Keratinocyte (primary cell): ENCODE data around the gene PCCA. TPM values are rescaled to one million over a fixed set of nuclear protein-coding genes. Genes with fewer than 3 reads are reported as not detected.

ENCODE experiments used
- DNase-seq: peaks from one replicate; pipeline ENCODE4 v3.0.0-alpha.2; 2011; ENCODE audit warnings: low read depth, missing footprints, low spot score
- FAIRE-seq: peaks from 2 replicates; lab custom pipeline; 2011; peaks lifted over from hg19 to GRCh38; lab: Jason Lieb, UNC
- H2AFZ ChIP-seq: 2 replicates; pipeline ENCODE4 v1.6.0; 2012; ENCODE audit warnings: low read length, control low read depth, inconsistent platforms; ENCODE audit not compliant: control insufficient read depth
- H3K27ac ChIP-seq: 2 replicates; pipeline ENCODE4 v1.5.1; 2011; ENCODE audit warnings: low read length; ENCODE audit not compliant: control insufficient read depth, insufficient read depth
- H3K27me3 ChIP-seq: 3 replicates; pipeline ENCODE4 v1.6.0; 2011; ENCODE audit warnings: low read length; ENCODE audit not compliant: control insufficient read depth, insufficient read depth; ENCODE audit errors: extremely low read depth
- H3K36me3 ChIP-seq, 2 experiments: 2 replicates in 1 of 2; 3 replicates in 1 of 2; pipeline ENCODE4 v1.5.1; 2011; ENCODE audit warnings: low read length in 2 of 2, mild to moderate bottlenecking in 1 of 2; ENCODE audit not compliant: control insufficient read depth in 2 of 2, insufficient read depth in 2 of 2; ENCODE audit errors: extremely low read depth in 1 of 2
- H3K4me1 ChIP-seq: 3 replicates; pipeline ENCODE4 v1.5.1; 2011; ENCODE audit warnings: low read length; ENCODE audit not compliant: control insufficient read depth, insufficient read depth; ENCODE audit errors: extremely low read depth
- H3K4me2 ChIP-seq: 3 replicates; pipeline ENCODE4 v1.6.0; 2011; ENCODE audit warnings: low read depth, low read length; ENCODE audit not compliant: control insufficient read depth, insufficient read depth; ENCODE audit errors: extremely low read depth
- H3K4me3 ChIP-seq, 3 experiments: fragments of 200-600 bp in 1 of 3; sonication (generic) in 1 of 3; 2 replicates in 2 of 3; 3 replicates in 1 of 3; pipeline ENCODE4 v1.5.1; 2011 to 2016; ENCODE audit warnings: low read length in 3 of 3, mild to moderate bottlenecking in 3 of 3, control low read depth in 2 of 3, inconsistent platforms in 1 of 3, low read depth in 1 of 3, mixed read lengths in 1 of 3, mixed run types in 1 of 3, moderate library complexity in 1 of 3; ENCODE audit not compliant: control insufficient read depth in 2 of 3, insufficient read depth in 2 of 3; ENCODE audit errors: extremely low read depth in 1 of 3
- H3K79me2 ChIP-seq: 2 replicates; pipeline ENCODE4 v1.6.0; 2012; ENCODE audit warnings: low read length; ENCODE audit not compliant: control insufficient read depth, insufficient read depth
- H3K9ac ChIP-seq: 3 replicates; pipeline ENCODE4 v1.6.0; 2011; ENCODE audit warnings: low read length; ENCODE audit not compliant: control insufficient read depth, insufficient read depth; ENCODE audit errors: extremely low read depth
- H3K9me1 ChIP-seq: 3 replicates; pipeline ENCODE4 v1.6.0; 2011; ENCODE audit warnings: low read length; ENCODE audit not compliant: control insufficient read depth, insufficient read depth; ENCODE audit errors: extremely low read depth
- H3K9me3 ChIP-seq: 2 replicates; pipeline ENCODE4 v1.5.1; 2012; ENCODE audit warnings: low read depth, low read length; ENCODE audit not compliant: control insufficient read depth
- H4K20me1 ChIP-seq: 3 replicates; pipeline ENCODE4 v1.6.0; 2011; ENCODE audit warnings: low read length; ENCODE audit not compliant: control insufficient read depth, insufficient read depth; ENCODE audit errors: extremely low read depth
- CTCF ChIP-seq, 3 experiments: IDR thresholded peaks in 1 of 3; conservative IDR thresholded peaks in 1 of 3; optimal IDR thresholded peaks in 1 of 3; 2 replicates in 2 of 3; 3 replicates in 1 of 3; pipeline versions ENCODE3 to v1.5.1; 2011; ENCODE audit warnings: low read length in 3 of 3, mild to moderate bottlenecking in 3 of 3, moderate library complexity in 2 of 3, control low read depth in 1 of 3, inconsistent platforms in 1 of 3; ENCODE audit not compliant: insufficient read depth in 2 of 3; ENCODE audit errors: extremely low read depth in 1 of 3
- EZH2 ChIP-seq: IDR thresholded peaks from one replicate; pipeline ENCODE4 v1.6.1; 2012; ENCODE audit warnings: inconsistent platforms, mild to moderate bottlenecking, low read length, moderate library complexity
- dilution Hi-C: fragments of 300-500 bp; cut with MboI; formaldehyde crosslinking; loops from one replicate; pipeline ENCODE4 v1.7.0; 2020; ENCODE audit warnings: low sequenced_read_pairs; ENCODE audit not compliant: extremely low pct_ligation_motif_present
- polyA plus RNA-seq, 5 experiments: library from polyadenylated mRNA; depleted of rRNA in 3 of 5; stranded (reverse) in 3 of 5; stranded (forward) in 1 of 5; unstranded in 1 of 5; fragments of >200 nt; gene quantifications; 1 replicate in 1 of 5; 2 replicates in 3 of 5; 3 replicates in 1 of 5; pipeline versions ENCODE4 v1.2.1 to v1.2.3, GENCODE V29; 2011 to 2012; ENCODE audit warnings: missing spikeins in 2 of 5, low read depth in 1 of 5, low replicate concordance in 1 of 5

The PCCA gene
- polyA plus RNA-seq, 1 donor (not counting 4 experiments of a cell fraction or from before 2014, with no cell fraction given): 8.1 TPM

GRCh38 chr13:100532836-100533435, 444.0 kb downstream of the PCCA start:
- Histone ChIP-seq H3K9ac (no peak overlapping the region), H3K4me3 (no peak overlapping the region), H3K79me2 (no peaks in the 10 kb centered on the region), H3K9me3 (no peaks in the 10 kb centered on the region), H2AFZ (no peak overlapping the region), H4K20me1 (no peaks in the 10 kb centered on the region), H3K27ac (no peak overlapping the region), H3K4me2 (no peak overlapping the region), H3K27me3 (no peaks in the 10 kb centered on the region), H3K9me1 (no peaks in the 10 kb centered on the region), H3K4me1 (no peaks in the 10 kb centered on the region), H3K36me3 (no peaks in the 10 kb centered on the region)
- TF ChIP-seq CTCF (optimal IDR thresholded peaks at IDR 0.05 in 1 of 3, IDR thresholded peaks at IDR 0.05 in 1 of 3, conservative IDR thresholded peaks at IDR 0.05 in 1 of 3; ENCODE audit: extremely low read depth in 1 of 3, insufficient read depth in 2 of 3, low read length in 3 of 3) (no peak), EZH2 (no peak)
- DNase-seq (no peak), FAIRE-seq (no peak)
- dilution Hi-C loops: no loop called here

- H3K9me1 ChIP-seq: no peaks in the 10 kb centered on the region
- H3K27me3 ChIP-seq: no peaks in the 10 kb centered on the region
- no peak overlapping the region for H3K27ac ChIP-seq
- dilution Hi-C loops: no loop called here
- H3K4me2 ChIP-seq: no peak overlapping the region
- FAIRE-seq (no peak), DNase-seq (no peak)
- no peak overlapping the region for H3K4me3 ChIP-seq
- no peaks in the 10 kb centered on the region for H3K36me3 ChIP-seq
- TF ChIP-seq EZH2 (no peak), CTCF (optimal IDR thresholded peaks at IDR 0.05 in 1 of 3, IDR thresholded peaks at IDR 0.05 in 1 of 3, conservative IDR thresholded peaks at IDR 0.05 in 1 of 3; ENCODE audit: extremely low read depth in 1 of 3, insufficient read depth in 2 of 3, low read length in 3 of 3) (no peak)
- no peak overlapping the region for H2AFZ ChIP-seq
- H3K9me3 ChIP-seq: no peaks in the 10 kb centered on the region
- no peaks in the 10 kb centered on the region for H3K79me2 ChIP-seq
- H3K9ac ChIP-seq: no peak overlapping the region
- no peaks in the 10 kb centered on the region for H3K4me1 ChIP-seq
- no peaks in the 10 kb centered on the region for H4K20me1 ChIP-seq
Measured at GRCh38 chr13:100533588-100534041, 444.7 kb downstream of the PCCA start.
